Measurements from ENCODE around the gene MRGPRD.

Gene MRGPRD

GRCh38 chr11:68980776-68981065 is at the start of gene MRGPRD:
TSS of gene MRGPRD (minus strand) at chr11:68980986. CDS start at chr11:68980986, 0 bp downstream.
- no peak within 1 kb of the TSS for H3K27ac ChIP-seq
- no peak for TF ChIP-seq CTCF (conservative IDR thresholded peaks at IDR 0.05)

- no peak overlapping the region for H3K27ac ChIP-seq
- no peak for TF ChIP-seq CTCF (conservative IDR thresholded peaks at IDR 0.05)
These were observed 49.5 kb upstream of the MRGPRD start for GRCh38 chr11:69030301-69030700.

- TF ChIP-seq CTCF (conservative IDR thresholded peaks at IDR 0.05), result no peak
- no peak overlapping the region for H3K27ac ChIP-seq
These were observed 47.1 kb upstream of the MRGPRD start for GRCh38 chr11:69027704-69028372.

GRCh38 chr11:69024509-69024908 is 43.7 kb upstream of the MRGPRD start:
- TF ChIP-seq CTCF (conservative IDR thresholded peaks at IDR 0.05), result no peak
- H3K27ac ChIP-seq, result no peak overlapping the region

GRCh38 chr11:69022260-69022659 is 41.5 kb upstream of the MRGPRD start:
- H3K27ac ChIP-seq, result no peak overlapping the region
- no peak for TF ChIP-seq CTCF (conservative IDR thresholded peaks at IDR 0.05)

- no peak for TF ChIP-seq CTCF (conservative IDR thresholded peaks at IDR 0.05)
- H3K27ac ChIP-seq, result no peak overlapping the region
These were observed 38.1 kb upstream of the MRGPRD start for GRCh38 chr11:69018924-69019323.

- TF ChIP-seq CTCF (conservative IDR thresholded peaks at IDR 0.05), result no peak
- H3K27ac ChIP-seq, result no peak overlapping the region
These were observed 37.2 kb upstream of the MRGPRD start for GRCh38 chr11:69017951-69018350.
